GM18498 (cell line): ENCODE data around the gene NKD1.

Experiments used
- ATAC-seq: cut with Tn5 transposase; IDR thresholded peaks from one replicate; pipeline ENCODE4 v1.9.1; 2021; ENCODE audit warnings: mild to moderate bottlenecking, moderate library complexity; ENCODE audit not compliant: unreplicated experiment

The NKD1 gene

DNA sequence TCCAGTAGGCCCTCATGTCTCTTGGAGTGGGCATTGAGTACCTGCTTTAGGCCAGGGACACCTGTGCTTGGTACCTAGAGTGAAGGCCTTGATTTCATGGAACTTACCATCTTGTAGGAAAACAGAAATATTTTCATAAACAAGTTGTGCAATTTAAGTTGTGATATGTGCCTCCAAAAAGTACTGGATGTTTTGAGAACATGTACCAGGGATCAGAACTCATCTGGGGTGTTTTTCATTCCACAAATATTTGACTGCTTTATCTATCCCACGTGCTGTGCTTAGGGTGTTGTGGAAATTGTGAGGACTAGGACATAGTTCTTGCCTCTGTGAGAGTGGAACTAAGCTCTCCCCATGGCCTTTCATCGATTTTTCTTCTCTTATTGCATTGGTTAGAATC, 8.8 kb downstream of the NKD1 start:
- ATAC-seq: no peak

DNA sequence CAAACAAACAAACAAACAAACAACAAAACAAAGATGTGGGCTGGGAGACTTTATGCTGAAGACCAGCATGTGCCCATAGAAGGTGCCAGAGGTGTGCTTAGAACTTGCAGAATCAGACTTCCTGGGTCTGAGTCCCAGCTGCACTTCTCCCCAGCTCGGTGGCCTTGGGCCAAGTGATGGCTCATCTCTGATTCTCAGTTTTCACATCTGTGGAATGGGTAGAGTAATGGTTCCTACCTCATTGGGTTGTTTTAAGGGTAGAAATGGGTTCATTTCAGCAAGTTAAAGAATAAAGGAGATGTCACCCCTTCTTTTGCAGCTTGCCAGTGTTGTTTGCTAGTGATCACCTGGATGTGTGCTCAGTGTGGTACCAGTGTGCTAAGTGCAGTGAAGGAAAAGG, 10.7 kb downstream of the NKD1 start:
- no peak for ATAC-seq

DNA sequence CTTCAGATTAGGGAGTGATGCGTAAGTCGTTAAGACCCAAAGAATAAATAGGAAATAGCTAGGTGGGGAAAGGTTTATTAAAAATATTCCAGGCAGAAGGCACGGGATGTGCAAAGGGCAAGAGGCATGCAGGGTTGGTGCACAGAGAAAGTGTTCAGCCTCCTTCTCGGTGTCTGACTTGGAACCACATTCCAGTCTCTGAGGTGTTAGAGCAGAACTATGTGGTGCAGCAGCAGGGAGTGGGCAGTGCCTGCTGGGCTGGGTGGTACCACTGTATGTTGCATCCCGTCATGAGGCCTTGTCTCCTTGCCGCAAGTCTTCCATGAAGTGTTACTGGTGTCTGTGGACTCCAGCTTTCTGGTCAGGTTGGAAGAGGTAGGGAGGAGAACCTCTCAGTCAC, 11.1 kb downstream of the NKD1 start:
- ATAC-seq: no peak

DNA sequence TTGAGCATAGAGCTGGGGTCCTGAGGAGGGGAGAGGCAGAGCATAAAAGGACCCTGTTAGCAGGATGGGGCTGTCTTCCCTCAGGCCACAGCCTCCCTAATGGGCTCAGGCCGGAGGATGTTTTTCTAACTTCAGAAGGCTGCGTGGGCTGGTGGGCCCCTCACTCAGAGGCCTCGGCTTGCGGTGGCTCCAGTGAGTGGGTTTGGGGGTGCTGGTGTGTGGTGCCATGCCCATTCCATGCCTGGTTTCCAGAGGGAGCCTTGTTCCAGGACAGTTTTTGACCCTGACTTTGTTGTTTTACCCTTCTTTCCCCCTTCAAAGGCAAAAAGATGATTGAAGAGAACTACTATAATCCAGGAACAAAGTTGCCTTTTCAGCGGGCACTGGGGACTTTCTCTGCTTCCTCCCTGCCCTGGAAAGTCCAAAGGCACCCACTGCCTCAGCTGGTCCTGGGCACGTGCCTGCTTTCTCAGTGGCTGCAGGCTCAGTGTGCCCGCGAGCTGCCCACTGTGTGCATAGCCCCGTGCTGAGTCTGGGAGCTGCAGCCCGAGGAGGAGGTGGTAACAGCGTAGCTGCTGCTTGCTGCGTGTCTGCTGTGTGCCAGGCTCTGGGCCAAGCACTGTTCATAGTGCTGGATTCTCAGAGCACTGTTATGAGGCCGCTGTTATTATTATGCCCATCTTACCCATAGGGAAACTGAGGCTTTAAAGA, 11.8 kb downstream of the NKD1 start:
- ATAC-seq: no peak

DNA sequence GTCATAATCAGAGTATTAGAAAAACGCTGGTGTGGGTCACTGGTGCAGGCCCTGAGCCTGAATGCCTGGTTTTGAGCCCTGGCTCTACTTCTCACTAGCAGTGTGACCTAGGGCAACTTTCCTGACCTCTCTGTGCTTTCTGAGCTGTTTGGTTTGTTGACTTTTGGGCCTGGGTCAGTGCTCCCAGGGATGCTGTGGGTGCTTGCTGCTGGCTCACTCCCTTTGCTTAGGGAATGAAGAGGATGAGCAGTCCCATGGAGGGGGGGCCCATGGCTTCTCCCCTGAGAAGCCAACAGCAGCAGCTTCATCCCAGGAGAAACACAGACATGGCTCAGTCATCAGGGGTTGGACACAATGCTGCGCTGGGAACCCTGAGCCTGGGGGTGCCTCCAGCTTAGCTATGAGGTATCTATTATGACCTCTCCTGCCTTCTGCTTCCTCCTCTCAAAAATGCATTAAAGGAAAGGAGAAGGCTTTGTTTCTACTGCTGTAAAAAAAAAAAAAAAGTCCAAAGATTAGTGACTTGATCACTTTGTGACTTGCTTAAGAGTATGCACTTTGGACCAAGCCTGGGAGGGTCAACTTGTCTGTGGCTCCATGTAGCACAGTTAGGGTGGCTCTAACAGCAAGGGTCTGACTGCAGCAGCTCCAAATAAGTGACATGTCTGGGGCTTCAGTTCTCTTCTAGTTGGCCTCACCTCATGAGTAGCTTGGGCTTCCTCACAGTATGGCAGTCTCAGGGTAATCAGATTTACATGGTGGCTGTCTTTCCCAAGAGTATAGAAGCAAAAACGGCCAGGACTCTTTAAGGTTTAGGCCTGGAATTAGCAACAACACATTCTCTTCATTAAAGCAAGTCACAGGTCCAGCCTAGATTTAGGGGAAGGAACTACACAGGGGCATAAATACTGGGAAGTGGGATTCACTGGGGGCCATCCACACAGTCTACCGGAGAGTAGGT, 13.0 kb downstream of the NKD1 start:
- no peak for ATAC-seq

DNA sequence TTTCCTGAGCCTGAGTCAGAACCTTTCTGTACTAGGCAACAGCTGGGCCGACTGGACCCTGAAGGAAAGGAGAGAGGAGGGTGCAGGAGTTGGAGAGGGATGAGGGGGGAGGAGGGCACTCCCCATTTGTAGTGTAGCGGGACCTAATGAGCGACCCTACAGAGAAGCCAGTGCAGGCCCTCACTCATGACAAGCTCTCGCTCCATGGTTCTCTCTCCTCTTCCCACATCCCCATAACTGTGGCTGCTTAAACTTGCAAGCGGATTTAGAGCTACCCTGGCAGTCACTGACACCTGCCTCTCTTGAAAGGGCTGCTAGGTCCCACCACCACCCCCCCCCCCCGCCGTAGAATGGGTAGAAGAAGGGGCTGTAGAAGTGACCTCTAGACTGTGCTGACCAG, 14.5 kb downstream of the NKD1 start:
- no peak for ATAC-seq

DNA sequence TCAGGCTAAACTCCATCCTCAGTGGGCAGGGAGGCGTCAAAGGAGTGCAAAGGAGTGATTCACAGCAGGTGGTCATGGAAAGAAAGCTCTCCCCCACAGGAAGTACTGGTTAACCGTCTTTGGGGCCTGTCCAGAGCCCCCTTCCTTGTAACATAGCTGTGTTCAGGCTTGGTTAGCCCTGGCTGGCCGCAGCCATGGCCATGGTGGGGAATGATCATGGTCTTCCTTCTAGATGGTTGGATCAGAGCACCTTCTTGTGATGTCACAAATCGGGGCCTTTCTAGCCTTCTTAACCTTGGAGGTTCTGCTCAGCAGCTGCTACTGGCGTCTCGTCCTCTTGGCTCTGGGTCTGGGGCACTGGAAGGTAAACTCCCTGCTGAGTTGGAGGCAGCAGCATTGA, 15.8 kb downstream of the NKD1 start:
- no peak for ATAC-seq

DNA sequence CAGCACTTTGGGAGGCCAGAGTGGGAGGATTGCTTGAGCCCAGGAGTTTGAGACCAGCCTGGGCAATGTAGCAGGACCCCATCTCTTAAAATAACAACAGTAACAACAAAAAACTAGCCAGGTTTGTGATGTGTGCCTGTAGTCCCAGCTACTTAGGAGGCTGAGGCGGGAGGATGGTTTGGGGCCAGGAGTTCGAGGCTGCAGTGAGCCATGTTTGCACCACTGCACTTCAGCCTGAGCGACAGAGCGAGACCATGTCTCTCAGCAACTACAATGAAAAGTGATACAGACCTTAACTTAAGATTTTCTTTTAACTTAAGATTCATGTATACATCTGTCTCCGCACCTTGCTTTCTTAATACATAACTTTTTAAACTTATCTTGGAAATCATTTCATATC, 17.2 kb downstream of the NKD1 start:
- ATAC-seq: no peak

DNA sequence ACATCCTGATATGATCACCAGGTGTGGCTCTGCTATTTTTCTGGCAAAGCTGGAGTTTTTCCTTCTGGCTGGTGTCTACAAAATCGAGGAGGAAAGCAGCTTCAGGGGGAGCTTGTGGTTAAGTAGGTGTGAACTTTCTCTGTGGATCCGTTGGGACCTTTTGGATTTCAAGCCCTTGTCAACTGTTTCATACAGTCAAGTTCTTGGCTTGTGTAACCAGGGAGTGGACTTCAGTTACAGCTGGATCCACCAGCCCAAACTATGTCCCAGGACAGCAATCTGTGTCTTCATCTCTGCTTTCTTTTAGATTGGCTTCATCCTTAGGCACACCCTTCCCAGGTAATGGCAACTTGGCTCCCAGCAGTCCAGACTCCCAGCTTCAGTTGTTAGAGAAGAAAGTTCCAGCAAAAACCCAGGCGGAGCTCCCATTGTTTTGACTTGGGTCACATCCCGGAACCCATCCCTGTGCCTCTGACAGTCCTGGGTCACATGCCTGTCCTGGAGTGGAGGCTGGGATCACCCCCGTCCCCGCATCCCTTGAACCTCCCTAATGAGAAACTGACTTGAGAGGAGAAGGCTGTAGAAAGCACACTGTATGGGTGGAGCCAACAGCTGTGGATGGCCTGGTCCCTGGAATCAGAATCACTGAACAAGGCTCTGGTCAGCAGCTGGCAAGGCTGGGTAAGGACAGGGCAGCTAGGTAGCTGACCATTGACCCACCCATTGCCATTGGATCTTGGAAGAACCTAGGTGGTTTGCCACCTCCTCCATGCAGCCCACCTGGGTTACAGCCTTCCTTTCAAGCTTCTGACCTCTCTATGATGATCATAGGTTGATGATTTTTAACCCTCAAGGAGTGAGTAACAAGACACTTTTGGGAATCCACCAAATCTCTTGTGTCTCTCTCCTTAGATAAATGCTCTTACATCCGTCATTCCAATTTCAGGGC, 18.1 kb downstream of the NKD1 start:
- no peak for ATAC-seq

DNA sequence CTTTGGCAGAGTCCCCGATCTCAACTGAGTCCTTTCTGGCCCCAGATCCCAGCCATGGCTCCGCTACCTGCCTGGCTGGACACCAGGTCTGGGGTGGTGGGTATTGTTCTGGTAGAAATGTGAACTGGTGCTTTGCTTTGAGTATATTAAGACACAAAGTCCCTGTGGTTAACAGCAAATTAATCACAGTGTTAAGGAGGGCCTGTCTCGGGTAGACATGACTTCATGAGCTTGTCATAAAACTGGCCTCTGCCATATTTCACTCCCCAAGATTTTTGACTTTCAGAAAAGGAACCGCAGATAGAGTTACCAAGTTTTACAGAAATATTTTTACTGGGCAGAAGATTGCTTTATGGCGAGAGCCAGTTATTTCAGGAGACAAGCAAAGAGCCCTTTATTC, 19.5 kb downstream of the NKD1 start:
- no peak for ATAC-seq

DNA sequence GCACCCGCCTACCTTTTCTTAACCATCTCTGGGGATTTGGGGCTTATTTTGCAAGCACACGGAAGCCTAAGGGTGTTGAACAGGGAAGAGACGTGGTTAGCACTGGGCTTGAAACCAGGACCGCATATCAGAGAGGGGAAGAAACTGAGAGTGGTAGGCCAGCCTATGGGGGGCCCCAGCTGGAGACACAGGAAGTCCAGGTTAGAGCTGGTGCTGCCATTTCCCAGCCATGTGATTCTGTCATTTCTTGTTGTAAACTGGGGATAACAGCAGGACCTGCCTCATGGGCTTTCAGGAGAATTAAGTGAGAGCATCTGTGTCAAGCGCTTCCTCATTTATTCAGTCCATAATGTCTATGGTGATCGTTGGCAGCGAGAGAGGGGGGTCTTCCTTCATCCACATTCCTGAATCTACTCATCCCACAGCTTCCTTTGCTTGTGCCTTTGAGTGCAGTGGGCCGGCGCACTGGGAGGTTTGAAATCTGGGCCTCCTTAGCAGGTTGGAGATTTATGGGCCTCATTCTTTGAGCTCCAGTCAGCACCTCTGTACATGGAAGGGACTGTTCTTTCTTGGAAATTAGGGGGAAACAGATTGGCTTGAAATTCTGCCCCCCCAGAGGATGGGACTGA, 20.1 kb downstream of the NKD1 start:
- ATAC-seq: no peak

DNA sequence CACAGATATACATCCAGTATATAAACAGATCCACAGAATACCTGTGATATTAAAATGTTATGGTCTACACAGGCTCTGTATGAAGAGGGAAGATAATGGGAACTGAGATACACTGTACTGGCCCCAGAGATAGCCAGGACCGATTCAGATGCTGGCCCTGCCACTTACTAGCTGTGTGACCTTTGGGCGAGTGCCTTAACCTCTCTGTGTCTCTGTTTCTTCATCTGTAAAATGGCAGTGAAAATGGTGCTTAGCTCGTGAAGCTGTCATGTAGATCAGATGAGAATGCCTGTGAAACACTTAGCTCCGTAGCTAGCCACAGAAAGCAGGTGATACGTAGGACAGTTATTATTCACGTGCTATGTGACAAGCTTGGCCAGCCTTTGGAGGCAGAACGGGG, 22.2 kb downstream of the NKD1 start:
- ATAC-seq: no peak

DNA sequence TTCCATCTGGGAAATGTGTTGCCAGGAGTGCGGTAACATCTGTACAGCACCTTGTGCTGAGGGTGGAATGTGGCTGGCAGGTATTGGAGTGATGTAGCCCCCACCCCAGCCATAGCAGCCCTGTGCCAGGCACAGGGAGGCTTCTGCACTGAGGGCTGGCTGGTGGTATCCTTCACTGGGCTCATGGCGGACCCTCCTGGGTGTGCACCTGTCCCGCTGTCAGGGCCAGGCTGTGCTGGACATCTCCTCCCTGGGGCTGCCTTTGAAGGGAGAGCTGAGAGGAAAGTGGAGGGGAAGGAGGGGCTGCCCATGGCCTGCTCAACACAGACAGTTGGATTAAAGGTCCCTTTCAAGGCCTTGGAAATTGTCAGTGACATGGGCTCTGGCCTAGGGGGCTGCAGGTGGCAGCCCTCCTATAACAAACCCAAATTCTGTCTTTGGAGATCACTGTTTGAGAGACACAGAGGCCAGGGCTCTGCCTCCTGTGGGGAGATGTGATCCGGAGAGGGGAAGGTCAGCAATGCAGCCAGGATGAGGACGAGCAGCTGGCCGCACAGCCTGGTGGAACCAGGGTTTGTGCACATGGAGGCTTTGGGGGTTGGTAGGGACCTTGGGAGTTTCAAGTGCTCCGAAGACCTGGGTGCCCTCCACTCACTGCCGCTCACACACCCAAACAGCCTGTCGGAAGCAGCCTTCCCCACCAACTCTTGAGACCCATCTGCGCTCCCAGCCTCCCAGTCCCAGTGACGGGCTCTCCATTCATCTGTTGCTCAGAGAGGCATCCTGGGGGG, 22.8 kb downstream of the NKD1 start:
- ATAC-seq: no peak

DNA sequence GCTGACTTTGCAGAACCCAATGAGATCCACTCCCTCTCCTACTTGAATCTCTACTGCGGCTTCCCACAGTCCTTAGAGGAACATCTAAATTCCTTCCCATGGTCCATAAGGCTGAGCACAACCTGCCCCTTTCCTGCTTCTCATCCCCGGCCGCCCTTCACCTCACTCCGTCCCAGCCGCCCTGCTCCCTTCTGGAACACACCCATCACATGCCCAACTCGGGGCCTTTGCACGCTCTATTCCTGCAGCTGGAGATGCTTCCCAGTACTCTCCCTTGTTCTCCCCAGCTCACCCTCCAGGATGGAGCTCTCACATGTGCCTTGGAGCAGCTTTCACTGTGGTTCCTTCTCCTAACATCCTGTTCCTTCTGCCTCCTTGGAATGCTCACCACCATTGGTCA, 23.6 kb downstream of the NKD1 start:
- ATAC-seq: no peak

DNA sequence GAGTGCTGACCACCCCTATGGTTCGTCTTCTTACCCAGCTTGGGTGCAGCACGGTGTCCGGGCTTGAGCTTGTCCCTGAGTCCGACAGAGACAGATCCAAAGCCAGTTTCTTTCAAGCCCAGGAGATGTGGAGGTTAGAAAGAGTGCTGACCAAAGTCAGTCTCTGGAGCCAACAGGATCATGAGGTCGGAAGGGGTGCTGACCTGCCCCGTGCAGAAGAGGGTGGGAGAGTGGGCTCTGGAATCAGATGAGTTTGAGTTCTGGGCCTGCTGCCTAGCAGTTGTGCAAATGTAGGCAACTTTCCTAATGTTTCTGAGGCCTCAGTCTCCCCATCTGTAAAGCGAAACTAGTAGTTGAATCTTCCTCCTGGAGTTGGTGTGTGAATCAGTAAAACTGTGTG, 24.5 kb downstream of the NKD1 start:
- ATAC-seq: no peak

DNA sequence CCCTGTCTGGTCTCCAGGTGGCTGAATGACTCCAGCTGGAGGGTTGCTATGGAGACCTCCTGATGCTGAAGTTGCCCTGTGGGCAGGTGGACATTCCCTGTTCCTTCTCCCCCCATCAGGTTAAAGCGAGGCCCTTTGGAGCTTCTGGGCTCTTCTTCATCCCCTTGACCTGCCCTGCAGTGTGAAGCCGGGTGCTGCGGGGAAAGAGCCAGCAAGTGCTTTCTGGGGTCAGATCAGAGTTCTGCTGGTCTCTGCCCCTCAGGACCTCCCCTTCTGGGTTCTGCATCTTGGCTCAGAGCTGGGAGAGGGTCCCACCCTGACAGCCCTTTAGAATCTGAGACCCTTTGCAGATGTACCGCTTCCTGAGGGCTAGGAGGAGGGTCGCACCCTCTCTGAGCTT, 25.1 kb downstream of the NKD1 start:
- no peak for ATAC-seq

DNA sequence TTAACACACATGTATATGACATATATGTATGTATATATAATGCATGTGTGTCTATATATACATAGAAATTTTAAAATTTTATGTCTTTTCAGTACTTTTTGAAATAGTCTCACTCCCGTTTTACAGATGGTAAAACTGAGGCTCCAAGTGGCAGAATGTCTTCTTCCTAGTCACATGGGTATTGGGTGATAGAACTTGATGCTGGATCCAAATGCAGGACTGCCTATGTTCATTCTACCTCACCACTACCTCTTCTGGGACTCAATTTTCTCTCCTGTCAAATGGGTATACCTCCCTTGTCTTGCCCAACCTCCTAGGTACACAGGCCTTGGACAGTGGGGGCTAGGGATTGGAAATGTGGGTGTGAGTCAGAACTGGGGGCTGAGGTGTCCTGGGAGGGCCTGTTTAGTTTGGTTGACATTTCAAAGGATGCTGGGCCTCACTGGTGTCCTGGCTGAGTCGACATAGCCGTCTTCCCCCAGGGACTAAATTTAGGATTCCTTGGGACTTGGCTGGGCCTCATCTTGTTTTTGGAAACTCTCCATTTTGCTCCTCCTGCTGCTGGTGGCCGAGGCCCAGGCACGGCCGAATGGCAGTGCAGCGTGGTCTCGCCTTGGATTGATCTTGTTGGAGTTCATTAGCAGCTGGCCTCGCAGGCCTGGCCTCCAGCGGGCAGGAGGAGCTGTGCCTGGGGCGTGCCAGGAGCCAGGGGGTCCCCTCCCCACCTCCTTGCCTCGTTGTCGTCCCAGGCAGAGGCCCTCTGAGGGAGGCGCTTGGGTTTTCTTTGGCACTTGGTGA, 25.9 kb downstream of the NKD1 start:
- ATAC-seq: no peak

DNA sequence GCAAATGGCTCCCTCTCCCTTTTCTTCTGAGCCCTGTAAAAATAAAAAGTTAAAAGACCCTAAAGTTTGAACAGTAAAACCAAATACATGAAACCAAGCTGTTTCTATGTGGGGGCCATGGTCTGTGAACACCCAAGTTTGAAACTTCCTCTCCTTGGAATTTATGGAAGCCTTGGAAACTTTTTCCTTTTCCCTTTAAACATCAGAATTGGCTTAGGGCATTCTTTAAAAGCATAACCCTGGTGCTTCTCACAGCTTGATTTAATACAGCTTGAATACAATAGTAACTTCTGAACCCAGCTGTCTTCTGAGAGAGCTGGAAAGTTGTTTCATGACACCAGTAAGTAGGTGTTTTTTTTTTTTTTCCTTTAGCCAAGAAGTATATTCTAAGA, 26.5 kb downstream of the NKD1 start:
- ATAC-seq: no peak

DNA sequence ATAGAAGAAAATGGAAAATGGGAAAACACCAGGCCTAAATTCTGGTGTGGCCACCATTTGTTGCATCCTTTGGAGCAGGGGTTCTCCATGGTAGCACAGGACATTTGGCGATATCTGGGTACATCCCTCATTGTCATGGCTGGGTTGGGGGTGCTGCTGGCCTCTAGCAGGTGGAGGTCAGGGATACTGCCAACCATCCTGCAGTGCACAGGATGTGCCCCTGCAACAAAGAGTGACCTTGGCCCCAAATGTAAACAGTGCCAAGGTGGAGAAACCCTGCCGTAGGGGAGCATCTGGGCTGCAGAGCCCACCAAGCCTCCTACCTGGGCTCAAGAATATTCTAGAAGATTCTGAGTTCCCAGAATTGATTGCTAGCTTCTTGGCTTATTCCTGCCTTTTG, 27.5 kb downstream of the NKD1 start:
- ATAC-seq: no peak
